GM12891 (cell line): Measurements from ENCODE around the gene TMEM237.

Source experiments
- POLR2A ChIP-seq: IDR thresholded peaks from 2 replicates; pipeline ENCODE4 v1.6.1; 2011; ENCODE audit warnings: low read depth, low read length, control low read depth
- POLR2AphosphoS5 ChIP-seq: IDR thresholded peaks from 2 replicates; pipeline ENCODE4 v1.6.1; 2011; ENCODE audit warnings: low read depth, low read length, control low read depth
- SPI1 ChIP-seq: IDR thresholded peaks from 2 replicates; pipeline ENCODE4 v1.6.1; 2011; ENCODE audit warnings: low read depth, low read length, control low read depth
- TAF1 ChIP-seq: IDR thresholded peaks from 2 replicates; pipeline ENCODE4 v1.6.1; 2011; ENCODE audit warnings: low read depth, low read length, control low read depth

- TF ChIP-seq POLR2AphosphoS5 (no peak), POLR2A (no peak), TAF1 (no peak), SPI1 (no peak)
Observed at GRCh38 chr2:201618744-201619662, 24.3 kb downstream of the TMEM237 start.
